Activated gamma-delta T cell treated with anti-CD3 and anti-CD28 coated beads, Interleukin-2, amount 50 U/mL, for 16 hours (primary cell): ENCODE results near the gene SYT17.

Source experiments
- DNase-seq: peaks from one replicate; pipeline ENCODE4 v3.0.0-alpha.2; 2020; ENCODE audit warnings: low read depth

Gene SYT17

GRCh38 chr16:19138601-19139000 lies 29.4 kb upstream of the SYT17 start:
- DNase-seq: no peak

- no peak for DNase-seq
Measured at GRCh38 chr16:19139436-19140091, 28.5 kb upstream of the SYT17 start.

GRCh38 chr16:19140396-19140795 lies 27.6 kb upstream of the SYT17 start:
- DNase-seq: no peak

- DNase-seq: no peak
Measured at GRCh38 chr16:19142939-19143598, 25.0 kb upstream of the SYT17 start.

- no peak for DNase-seq
Measured at GRCh38 chr16:19143599-19143956, 24.5 kb upstream of the SYT17 start.

- no peak for DNase-seq
Measured at GRCh38 chr16:19145010-19145409, 23.0 kb upstream of the SYT17 start.

- DNase-seq: no peak
Measured at GRCh38 chr16:19147126-19147525, 20.9 kb upstream of the SYT17 start.

GRCh38 chr16:19147627-19148026 lies 20.4 kb upstream of the SYT17 start:
- no peak for DNase-seq

- no peak for DNase-seq
Measured at GRCh38 chr16:19148189-19148588, 19.9 kb upstream of the SYT17 start.

GRCh38 chr16:19151310-19151709 lies 16.7 kb upstream of the SYT17 start:
- no peak for DNase-seq

GRCh38 chr16:19152042-19152441 lies 16.0 kb upstream of the SYT17 start:
- DNase-seq: no peak

- DNase-seq: no peak
Measured at GRCh38 chr16:19153876-19154275, 14.2 kb upstream of the SYT17 start.

GRCh38 chr16:19162085-19162484 lies 6.0 kb upstream of the SYT17 start:
- DNase-seq: no peak

GRCh38 chr16:19163215-19163614 lies 4.8 kb upstream of the SYT17 start:
- DNase-seq: no peak

GRCh38 chr16:19164285-19164684 lies 3.8 kb upstream of the SYT17 start:
- DNase-seq: no peak

GRCh38 chr16:19165101-19165500 lies 2.9 kb upstream of the SYT17 start:
- no peak for DNase-seq

GRCh38 chr16:19166500-19166899 lies 1.5 kb upstream of the SYT17 start:
- no peak for DNase-seq

GRCh38 chr16:19168371-19169081 lies 486 bp downstream of the SYT17 start:
- DNase-seq: no peak

GRCh38 chr16:19169082-19169639 lies 1.1 kb downstream of the SYT17 start:
- DNase-seq: no peak

GRCh38 chr16:19170043-19170655 lies 2.1 kb downstream of the SYT17 start:
- no peak for DNase-seq

- no peak for DNase-seq
Measured at GRCh38 chr16:19172098-19172780, 4.2 kb downstream of the SYT17 start.

GRCh38 chr16:19173059-19173458 lies 5.0 kb downstream of the SYT17 start:
- no peak for DNase-seq
